NK-92 (cell line): ENCODE results near the gene ARID5A.
"Not testable (repeated sequence)": the region's sequence is repeated elsewhere in the genome, so short reads cannot be mapped to it uniquely, and the experiment has no call there.

Source experiments
- DNase-seq: peaks from one replicate; lab custom pipeline; 2025; ENCODE audit not compliant: unreplicated experiment; lab: John Stamatoyannopoulos, UW

The ARID5A gene

GRCh38 chr2:96554293-96555145 lies 18.0 kb downstream of the ARID5A start:
- no peak for DNase-seq

- no peak for DNase-seq
Measured at GRCh38 chr2:96555146-96555610, 18.6 kb downstream of the ARID5A start.

GRCh38 chr2:96556441-96557330 lies 20.1 kb downstream of the ARID5A start:
- DNase-seq, result no peak

- not testable (repeated sequence) for DNase-seq
Measured at GRCh38 chr2:96557421-96557820, 20.9 kb downstream of the ARID5A start.

DNA sequence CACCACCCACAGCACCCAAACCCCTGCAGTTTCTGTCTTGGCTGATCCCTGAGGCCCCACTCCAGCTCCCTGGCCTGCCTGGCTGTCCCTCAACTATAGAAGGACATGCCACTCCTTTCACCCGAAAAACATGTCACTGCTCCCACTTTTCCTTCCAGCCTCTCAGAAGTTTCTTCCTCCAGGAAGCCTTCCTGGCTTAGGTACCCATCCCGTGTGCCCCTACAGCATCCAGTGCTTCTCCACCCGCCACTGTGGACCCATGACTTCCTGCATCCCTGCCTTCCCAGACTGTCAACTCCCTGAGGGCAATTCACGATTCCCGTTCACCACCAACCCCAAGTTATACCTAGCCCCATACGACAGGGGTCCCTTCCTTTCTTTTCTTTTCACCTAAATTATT lies 21.5 kb downstream of the ARID5A start:
- DNase-seq, result no peak

GRCh38 chr2:96558485-96558884 lies 21.9 kb downstream of the ARID5A start:
- DNase-seq, result no peak

- no peak for DNase-seq
Measured at GRCh38 chr2:96564026-96564425, 27.5 kb downstream of the ARID5A start.

DNA sequence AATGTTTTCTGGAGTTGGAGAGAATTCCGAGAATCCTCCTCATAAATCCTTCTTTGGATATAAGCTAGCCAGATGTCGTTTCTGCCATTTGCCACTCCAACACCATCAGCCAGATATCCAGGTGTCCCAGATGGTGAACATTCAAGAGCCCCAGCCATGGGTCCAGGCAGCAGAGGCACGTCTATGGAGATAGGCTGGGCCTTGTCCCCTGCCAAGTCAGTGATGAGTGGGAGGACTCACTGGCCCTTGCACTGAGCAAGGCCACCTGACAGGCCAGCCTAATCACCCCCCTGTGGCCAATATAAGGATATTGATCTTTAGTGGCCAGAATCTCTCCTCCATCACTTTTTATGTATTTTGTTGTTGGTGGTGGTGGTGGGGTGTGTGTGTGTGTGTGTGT lies 28.0 kb downstream of the ARID5A start:
- DNase-seq, result no peak

GRCh38 chr2:96565111-96565510 lies 28.6 kb downstream of the ARID5A start:
- DNase-seq, result no peak

GRCh38 chr2:96568094-96568493 lies 31.5 kb downstream of the ARID5A start:
- no peak for DNase-seq

DNA sequence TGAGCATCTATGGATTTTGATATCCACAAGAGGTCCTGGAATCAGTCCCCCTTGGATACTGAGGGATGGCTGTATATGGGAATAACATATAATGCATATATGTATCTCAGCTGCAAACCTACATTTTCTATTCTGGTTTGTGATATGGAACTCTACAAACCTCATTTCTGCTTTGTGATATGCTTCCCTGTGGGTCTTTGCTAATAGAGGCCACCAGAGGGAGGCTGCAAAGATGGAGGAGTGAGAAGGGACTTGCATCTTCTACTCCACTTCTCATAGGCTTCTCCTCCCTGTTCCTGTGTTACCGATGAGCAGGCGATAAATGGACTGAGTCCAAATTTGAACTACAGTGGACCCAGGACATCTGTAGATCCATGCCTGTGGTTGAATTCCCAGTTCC lies 37.8 kb downstream of the ARID5A start:
- DNase-seq, result no peak

DNA sequence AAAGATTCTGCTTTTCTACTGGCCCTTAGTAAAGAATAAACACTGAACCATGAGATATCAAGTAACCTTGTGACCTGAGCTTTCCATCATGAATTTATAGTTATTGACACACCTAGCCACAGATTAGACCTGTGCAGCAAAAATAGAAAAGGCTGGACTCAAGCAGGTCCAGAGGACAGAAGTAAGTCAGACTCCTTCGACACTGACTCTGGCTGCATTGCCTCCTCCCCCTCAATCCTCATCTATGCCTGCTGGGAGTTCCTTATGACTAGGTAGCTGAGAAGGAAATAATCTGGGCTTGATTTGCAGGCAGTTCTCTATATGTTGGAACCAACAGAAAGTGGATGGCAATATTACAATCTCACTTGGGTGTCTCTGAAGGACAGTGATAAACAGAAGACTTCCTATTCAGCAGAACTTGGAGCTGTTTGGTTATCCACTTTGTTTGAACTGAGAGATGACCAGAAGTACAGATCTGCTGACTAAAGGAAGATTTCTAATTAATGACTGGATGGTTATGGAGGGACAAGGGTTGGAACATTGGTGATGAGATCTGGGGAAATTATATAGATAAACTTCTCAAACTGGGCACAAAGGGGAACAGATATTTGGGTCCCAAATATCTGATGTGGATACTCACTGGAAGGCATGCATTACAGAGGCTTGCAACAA lies 39.4 kb downstream of the ARID5A start:
- no peak for DNase-seq

DNA sequence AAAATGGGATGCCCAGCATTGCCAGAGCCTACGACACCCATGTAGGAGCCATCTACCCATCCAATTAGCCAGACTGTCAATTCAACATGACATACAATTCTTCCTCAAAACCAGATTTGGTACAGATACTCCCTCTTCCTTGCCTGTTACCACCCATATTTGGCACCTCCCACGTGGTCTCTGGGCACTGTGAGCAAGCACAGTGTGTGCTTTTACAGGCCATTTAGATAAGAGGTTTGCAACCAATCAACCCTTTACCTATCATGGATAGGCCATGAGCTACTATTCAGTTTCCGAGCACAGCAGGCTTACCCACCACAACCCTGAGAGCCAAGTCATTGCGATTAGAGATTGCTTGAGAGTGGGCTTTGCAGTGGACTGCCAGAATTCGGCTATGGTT lies 40.9 kb downstream of the ARID5A start:
- no peak for DNase-seq

DNA sequence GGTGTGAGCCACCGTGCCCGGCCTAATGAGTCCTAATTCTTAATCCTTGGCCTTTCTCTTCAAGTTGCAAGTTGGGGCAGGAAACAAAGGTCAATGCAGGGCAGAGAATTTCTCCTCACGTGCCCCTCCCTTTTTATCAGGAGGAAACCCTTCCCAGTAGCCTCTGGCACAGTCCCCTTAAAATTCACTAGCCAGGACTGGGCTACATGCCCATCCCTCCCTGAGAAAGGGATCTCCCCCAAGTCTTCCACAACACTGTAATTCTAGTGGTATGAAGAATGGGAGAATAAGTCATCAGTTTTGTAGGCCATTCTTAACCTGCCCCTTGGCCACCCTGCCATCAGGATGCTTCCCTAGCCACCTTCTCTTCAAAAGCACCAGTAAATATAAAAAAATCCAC lies 42.2 kb downstream of the ARID5A start:
- no peak for DNase-seq

GRCh38 chr2:96579422-96579821 lies 42.9 kb downstream of the ARID5A start:
- DNase-seq, result no peak

- DNase-seq, result no peak
Measured at GRCh38 chr2:96580771-96581170, 44.2 kb downstream of the ARID5A start.

GRCh38 chr2:96584017-96584416 lies 47.5 kb downstream of the ARID5A start:
- no peak for DNase-seq

GRCh38 chr2:96587843-96588242 lies 51.3 kb downstream of the ARID5A start:
- no peak for DNase-seq

DNA sequence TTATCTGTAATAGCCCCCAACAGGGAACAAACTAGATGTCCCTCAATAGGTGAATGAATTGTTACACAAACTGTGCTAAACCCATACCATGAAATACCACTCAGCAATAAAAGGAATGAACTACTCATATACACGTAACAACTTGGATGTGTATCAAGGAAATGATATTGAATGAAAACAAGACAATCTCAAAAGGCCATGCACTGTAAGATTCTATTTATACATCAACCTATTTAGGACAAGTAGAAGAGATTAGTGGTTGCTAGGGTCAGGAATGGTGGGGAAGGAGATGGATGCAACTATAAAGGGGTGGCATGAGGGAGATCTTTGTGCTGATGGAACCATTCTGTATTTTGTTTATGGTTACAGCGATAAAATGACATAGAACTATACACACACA lies 54.5 kb downstream of the ARID5A start:
- DNase-seq, result no peak

DNA sequence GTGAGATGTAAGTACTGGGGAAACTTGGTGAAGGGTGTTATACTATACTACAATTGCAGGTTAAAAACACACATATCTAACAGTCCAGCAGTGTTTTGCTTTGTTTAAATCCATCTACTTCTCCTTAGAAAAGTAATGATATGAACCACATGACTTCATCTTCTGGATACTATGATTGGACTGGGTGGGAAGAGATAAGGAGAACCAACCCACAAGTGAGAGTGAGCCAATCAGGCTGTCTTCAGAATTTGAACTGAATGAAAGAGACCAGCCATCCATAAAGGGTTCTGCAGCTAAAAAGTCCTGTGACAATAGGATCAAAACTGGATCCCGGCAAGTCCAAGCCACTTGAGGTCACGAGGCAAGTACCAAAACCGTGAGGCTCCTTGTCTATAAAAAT lies 54.9 kb downstream of the ARID5A start:
- no peak for DNase-seq

DNA sequence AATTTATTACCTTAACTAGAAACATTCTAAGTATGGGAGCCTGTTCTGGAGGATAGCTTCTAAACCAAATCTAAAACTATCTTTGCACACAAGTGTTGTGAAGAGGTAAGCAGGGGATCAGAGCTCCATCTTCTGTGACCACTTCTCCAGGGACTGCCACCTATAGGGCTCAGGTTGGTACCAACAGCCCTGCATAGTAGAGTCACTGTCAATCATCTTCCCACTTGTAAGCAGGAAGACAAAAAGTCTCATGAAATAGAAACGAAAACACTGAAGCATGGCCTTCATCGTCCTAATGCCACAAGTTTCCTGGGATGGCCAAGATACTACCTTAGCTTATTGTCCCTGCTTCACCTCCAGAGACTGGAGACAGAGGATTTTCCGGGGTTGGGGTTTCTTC lies 57.7 kb downstream of the ARID5A start:
- no peak for DNase-seq
